Measurements from ENCODE around the gene ENPP1. TPM values are rescaled to one million over a fixed set of nuclear protein-coding genes. Genes with fewer than 3 reads are reported as not detected.

Gene ENPP1
- total RNA-seq, 2 experiments from 2014 or later = 0.08 TPM

DNA sequence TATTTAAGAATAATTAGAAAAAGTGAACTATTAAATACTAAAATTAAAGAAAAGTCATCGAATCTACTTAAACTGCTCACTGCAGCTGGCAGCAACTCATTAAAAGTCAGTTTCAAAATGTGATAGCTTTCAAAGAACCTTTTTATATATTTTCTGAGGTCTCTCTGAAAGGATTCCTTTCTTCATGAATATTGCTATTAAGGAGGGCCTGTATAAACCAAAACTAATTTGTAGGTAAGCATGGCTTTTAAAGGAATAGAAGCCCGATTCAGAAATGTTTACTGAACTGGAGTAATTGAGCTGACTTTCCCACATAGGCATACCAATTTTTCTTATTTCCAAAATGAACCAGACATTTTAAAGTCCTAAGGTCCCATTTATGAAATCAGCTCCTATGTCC is 41.2 kb upstream of the ENPP1 start:
- no peak for TF ChIP-seq CTCF (IDR thresholded peaks at IDR 0.05)
- intact Hi-C loops (cut with DNase I, micrococcal nuclease) = no loop called here
- POLR2A ChIA-PET = no interaction called here
- Histone ChIP-seq H3K4me3 (ENCODE audit: low read length) (no peak overlapping the region), H3K27ac (ENCODE audit: low read depth in 1 of 2, low read length in 2 of 2) (no peak overlapping the region), H3K9me3 (ENCODE audit: control insufficient read depth in 1 of 2, insufficient read depth in 1 of 2, low read length in 2 of 2) (no peaks in the 10 kb centered on the region), H3K36me3 (ENCODE audit: insufficient read depth, low read length) (no peaks in the 10 kb centered on the region), H3K4me1 (ENCODE audit: insufficient read depth, low read length) (no peaks in the 10 kb centered on the region), H3K27me3 (ENCODE audit: control insufficient read depth in 1 of 2, insufficient read depth in 2 of 2, low read length in 2 of 2) (no peaks in the 10 kb centered on the region)
- Mint-ChIP-seq H3K36me3 (ENCODE audit: low read depth) (no peaks in the 10 kb centered on the region), H3K27me3 (peaks cover 17% of the 10 kb centered on the region), H3K27ac (no peak overlapping the region), H3K4me1 (ENCODE audit: low read depth) (no peaks in the 10 kb centered on the region), H3K9me3 (no peaks in the 10 kb centered on the region), H3K4me3 (no peak overlapping the region)
- CTCF ChIA-PET = interaction anchor here (0.5 kb wide), 1 partner anchor 1042 kb away, joined by 3 read pairs; no protein-coding TSS in a partner anchor
- no peak for DNase-seq
- ATAC-seq (ENCODE audit: poor library complexity) = no peak

GRCh38 chr6:131768964-131769363 is 38.9 kb upstream of the ENPP1 start:
- H3K27me3 Mint-ChIP-seq = peaks cover 13% of the 10 kb centered on the region
- H3K4me3 Mint-ChIP-seq = no peak overlapping the region
- no peak overlapping the region for H3K27ac ChIP-seq (ENCODE audit: low read depth in 1 of 2, low read length in 2 of 2)
- no peak for DNase-seq
- TF ChIP-seq CTCF (IDR thresholded peaks at IDR 0.05) = no peak
- H3K9me3 ChIP-seq (ENCODE audit: control insufficient read depth in 1 of 2, insufficient read depth in 1 of 2, low read length in 2 of 2) = no peaks in the 10 kb centered on the region
- no peaks in the 10 kb centered on the region for H3K36me3 Mint-ChIP-seq (ENCODE audit: low read depth)
- H3K4me3 ChIP-seq (ENCODE audit: low read length) = no peak overlapping the region
- no peaks in the 10 kb centered on the region for H3K4me1 ChIP-seq (ENCODE audit: insufficient read depth, low read length)
- no peaks in the 10 kb centered on the region for H3K4me1 Mint-ChIP-seq (ENCODE audit: low read depth)
- H3K27ac Mint-ChIP-seq = no peak overlapping the region
- POLR2A ChIA-PET = no interaction called here
- intact Hi-C loops (cut with DNase I, micrococcal nuclease) = no loop called here
- no peaks in the 10 kb centered on the region for H3K27me3 ChIP-seq (ENCODE audit: control insufficient read depth in 1 of 2, insufficient read depth in 2 of 2, low read length in 2 of 2)
- ATAC-seq (ENCODE audit: poor library complexity) = no peak
- H3K9me3 Mint-ChIP-seq = no peaks in the 10 kb centered on the region
- H3K36me3 ChIP-seq (ENCODE audit: insufficient read depth, low read length) = no peaks in the 10 kb centered on the region
- CTCF ChIA-PET = no interaction called here

- ChIA-PET POLR2A (no interaction called here), CTCF (no interaction called here)
- Histone ChIP-seq H3K27me3 (ENCODE audit: control insufficient read depth in 1 of 2, insufficient read depth in 2 of 2, low read length in 2 of 2) (no peaks in the 10 kb centered on the region), H3K36me3 (ENCODE audit: insufficient read depth, low read length) (no peaks in the 10 kb centered on the region), H3K4me3 (ENCODE audit: low read length) (no peak overlapping the region), H3K4me1 (ENCODE audit: insufficient read depth, low read length) (no peaks in the 10 kb centered on the region), H3K9me3 (ENCODE audit: control insufficient read depth in 1 of 2, insufficient read depth in 1 of 2, low read length in 2 of 2) (no peaks in the 10 kb centered on the region), H3K27ac (ENCODE audit: low read depth in 1 of 2, low read length in 2 of 2) (no peak overlapping the region)
- no peak overlapping the region for H3K4me3 Mint-ChIP-seq
- intact Hi-C loops (cut with DNase I, micrococcal nuclease) = no loop called here
- ATAC-seq (ENCODE audit: poor library complexity) = no peak
- no peaks in the 10 kb centered on the region for H3K4me1 Mint-ChIP-seq (ENCODE audit: low read depth)
- no peaks in the 10 kb centered on the region for H3K9me3 Mint-ChIP-seq
- no peaks in the 10 kb centered on the region for H3K36me3 Mint-ChIP-seq (ENCODE audit: low read depth)
- TF ChIP-seq CTCF (IDR thresholded peaks at IDR 0.05) = no peak
- no peak overlapping the region for H3K27ac Mint-ChIP-seq
- DNase-seq = no peak
- H3K27me3 Mint-ChIP-seq = peaks cover 14% of the 10 kb centered on the region
Measured at GRCh38 chr6:131769385-131770141, 38.3 kb upstream of the ENPP1 start.

Data from CD4-positive, alpha-beta T cell (primary cell).